Measurements from ENCODE around the gene CASP10. TPM values are rescaled to one million over a fixed set of nuclear protein-coding genes. Genes with fewer than 3 reads are reported as not detected.
A peak's percentile ranks its signal among the peaks of the same experiment; 100 is the strongest.
"Not testable (repeated sequence)": the region's sequence is repeated elsewhere in the genome, so short reads cannot be mapped to it uniquely, and the experiment has no call there.

CASP10 gene, protein sequence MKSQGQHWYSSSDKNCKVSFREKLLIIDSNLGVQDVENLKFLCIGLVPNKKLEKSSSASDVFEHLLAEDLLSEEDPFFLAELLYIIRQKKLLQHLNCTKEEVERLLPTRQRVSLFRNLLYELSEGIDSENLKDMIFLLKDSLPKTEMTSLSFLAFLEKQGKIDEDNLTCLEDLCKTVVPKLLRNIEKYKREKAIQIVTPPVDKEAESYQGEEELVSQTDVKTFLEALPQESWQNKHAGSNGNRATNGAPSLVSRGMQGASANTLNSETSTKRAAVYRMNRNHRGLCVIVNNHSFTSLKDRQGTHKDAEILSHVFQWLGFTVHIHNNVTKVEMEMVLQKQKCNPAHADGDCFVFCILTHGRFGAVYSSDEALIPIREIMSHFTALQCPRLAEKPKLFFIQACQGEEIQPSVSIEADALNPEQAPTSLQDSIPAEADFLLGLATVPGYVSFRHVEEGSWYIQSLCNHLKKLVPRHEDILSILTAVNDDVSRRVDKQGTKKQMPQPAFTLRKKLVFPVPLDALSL
- total RNA-seq (2014; rRNA removed; shearing (Covaris generic)), result 2.5 and 6.3 TPM in 2 replicates

DNA sequence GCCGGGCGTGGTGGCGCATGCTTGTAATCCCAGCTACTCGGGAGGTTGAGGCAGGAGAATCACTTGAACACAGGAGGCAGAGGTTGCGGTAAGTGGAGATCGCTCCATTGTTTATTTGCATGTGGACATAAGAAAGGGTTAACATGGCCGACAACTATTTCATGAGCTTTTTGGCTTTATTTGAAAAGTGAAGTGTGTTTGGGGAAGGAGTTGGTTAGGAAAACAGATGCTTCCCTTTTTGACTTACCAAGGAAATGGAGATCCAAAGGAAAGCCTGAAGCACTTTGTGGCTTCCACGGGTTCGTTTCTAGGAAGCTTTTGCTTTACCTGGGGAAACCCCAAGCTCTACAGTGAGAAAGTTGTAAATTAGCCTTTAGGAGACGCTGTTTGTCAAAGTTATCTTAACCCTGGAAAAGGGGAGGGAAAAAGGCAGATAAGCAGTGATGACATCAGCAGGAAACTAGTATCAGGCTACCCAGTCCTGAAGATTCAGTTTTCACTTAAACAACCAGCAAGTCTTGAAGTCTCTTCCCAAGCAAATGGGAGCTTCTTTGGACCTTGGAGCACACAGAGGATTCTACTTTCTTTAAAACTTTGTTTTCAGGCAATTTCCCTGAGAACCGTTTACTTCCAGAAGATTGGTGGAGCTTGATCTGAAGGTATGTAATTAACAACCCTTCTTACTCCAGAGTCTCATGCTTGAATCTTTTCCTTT lies at the start of gene CASP10:
Gene CASP10 (plus strand): TSS at position 492 of the 715 bp plus-strand sequence. CDS start 2,637 bp downstream, outside the sequence.
- peak; percentile 87 for DNase-seq (ENCODE audit: low spot score)

DNA sequence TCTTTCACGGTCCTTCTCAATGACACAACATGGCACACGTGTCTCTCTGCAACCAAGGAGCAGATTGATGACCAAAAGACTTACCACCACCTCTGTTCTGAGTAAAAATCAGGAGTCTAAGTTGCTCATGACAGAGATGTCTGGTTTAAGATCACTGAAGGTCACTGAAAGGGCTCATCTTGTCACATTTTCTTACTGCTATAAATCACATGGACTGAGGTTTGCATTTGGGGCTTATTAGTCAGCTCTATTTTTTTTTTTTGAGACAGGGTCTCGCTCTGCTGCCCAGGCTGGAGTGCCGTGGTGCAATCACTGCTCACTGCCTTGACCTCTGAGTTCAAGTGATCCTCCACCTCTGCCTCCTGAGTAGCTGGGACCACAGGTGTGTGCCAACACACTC lies 47.6 kb upstream of the CASP10 start:
- no peak for DNase-seq (ENCODE audit: low spot score)

DNA sequence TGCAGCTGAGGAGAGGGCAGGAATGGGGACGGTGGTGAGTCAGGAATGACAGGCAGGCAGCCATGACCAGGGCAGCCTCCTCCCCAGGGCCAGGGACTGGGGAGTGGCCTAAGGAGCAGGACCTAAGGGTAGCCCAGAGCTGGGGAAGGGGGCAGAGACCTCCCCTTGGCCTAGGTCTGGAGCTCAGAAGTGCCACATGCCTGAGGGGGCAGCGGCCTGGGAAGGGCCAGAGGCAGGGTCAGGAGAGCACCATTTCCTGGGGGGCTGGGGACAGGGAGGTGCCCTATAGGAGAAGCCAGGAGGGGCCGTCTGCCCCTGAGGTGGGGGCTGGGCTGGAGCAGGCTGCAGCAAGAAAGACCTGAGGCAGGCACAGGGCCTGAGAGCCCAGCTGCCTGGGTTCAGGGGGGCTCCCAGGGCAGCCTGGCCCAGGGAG lies 46.0 kb upstream of the CASP10 start:
- no peak for DNase-seq (ENCODE audit: low spot score)

DNA sequence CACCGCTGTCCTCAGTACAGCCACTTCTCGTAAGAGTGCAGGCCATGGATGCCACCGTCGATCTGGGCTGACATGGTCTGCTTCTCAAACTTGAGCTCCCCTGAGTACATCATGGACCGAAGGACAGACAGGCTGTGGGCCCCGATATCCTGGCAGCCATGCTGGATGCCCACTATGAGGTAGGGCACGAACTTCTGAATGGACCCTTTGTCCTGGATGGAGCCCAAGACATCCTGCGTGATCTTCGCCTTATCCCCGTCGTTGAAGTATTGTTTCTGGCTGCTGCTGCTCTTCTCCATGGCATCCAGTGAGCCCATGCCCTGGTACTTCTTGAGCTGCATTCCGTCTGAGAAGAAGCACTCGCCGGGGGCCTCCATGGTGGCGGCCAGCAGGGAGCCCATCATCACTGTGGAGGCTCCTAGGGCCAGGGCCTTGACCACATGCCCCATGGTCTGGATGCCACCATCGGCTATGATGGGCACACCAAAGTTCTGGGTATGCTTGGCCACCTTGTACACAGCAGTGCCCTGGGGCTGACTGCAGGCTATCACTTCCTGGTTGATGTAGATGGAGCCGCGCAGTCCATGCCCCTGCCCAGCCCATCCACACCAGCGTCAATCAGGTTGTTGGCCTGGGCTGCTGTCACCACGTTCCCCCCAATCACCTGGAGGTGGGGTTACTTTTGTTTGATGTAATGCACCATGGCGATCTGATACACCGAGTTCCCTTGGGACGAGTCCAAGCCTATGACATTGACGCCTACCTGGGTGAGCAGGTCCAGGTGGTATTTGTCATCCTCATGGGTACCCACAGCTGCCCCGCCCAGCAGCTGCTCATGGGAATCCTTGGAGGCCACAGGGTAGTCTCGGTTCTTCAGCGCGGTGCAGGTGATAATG lies 45.2 kb upstream of the CASP10 start:
- DNase-seq (ENCODE audit: low spot score), result no peak

DNA sequence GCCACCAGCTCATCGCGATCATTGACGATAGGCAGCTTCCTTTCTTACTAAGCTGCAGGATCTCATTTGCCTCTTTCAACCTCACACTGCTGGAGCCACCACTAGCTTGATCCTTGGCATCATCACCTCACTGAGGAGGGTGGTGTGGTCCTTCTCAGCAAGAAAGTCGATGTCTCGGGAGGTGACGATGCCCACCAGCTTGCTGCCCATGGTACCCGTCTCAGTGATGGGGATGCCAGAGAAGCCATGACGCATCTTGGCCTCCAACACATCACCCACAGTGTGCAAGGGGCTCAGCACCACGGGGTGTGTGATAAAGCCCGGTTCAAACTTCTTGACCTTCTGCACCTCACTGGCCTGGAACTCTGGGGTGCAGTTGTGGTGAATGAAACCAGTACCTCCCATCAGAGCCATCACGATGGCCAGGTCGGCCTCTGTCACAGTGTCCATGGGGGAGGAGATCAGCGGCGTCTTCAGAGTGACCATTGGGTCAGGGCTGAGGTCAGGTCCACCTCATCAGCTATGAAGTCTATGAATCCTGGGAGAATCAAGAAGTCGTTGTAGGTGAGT lies 44.5 kb upstream of the CASP10 start:
- no peak for DNase-seq (ENCODE audit: low spot score)

DNA sequence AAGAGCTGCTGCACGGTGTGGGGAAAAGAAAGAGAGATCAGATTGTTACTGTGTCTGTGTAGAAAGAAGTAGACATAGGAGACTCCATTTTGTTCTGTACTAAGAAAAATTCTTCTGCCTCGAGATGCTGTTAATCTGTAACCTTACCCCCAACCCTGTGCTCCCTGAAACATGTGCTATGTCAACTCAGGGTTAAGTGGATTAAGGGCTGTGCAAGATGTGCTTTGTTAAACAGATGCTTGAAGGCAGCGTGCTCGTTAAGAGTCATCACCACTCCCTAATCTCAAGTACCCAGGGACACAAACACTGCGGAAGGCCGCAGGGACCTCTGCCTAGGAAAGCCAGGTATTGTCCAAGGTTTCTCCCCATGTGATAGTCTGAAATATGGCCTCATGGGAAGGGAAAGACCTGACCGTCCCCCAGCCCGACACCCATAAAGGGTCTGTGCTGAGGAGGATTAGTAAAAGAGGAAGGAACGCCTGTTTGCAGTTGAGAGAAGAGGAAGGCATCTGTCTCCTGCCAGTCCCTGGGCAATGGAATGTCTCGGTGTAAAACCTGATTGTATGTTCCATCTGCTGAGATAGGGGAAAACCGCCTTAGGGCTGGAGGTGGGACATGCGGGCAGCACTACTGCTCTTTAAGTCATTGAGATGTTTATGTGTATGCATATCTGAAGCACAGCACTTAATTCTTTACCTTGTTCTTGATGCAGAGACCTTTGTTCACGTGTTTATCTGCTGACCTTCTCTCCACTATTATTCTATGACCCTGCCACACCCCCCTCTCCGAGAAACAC lies 43.8 kb upstream of the CASP10 start:
- not testable (repeated sequence) for DNase-seq (ENCODE audit: low spot score)

DNA sequence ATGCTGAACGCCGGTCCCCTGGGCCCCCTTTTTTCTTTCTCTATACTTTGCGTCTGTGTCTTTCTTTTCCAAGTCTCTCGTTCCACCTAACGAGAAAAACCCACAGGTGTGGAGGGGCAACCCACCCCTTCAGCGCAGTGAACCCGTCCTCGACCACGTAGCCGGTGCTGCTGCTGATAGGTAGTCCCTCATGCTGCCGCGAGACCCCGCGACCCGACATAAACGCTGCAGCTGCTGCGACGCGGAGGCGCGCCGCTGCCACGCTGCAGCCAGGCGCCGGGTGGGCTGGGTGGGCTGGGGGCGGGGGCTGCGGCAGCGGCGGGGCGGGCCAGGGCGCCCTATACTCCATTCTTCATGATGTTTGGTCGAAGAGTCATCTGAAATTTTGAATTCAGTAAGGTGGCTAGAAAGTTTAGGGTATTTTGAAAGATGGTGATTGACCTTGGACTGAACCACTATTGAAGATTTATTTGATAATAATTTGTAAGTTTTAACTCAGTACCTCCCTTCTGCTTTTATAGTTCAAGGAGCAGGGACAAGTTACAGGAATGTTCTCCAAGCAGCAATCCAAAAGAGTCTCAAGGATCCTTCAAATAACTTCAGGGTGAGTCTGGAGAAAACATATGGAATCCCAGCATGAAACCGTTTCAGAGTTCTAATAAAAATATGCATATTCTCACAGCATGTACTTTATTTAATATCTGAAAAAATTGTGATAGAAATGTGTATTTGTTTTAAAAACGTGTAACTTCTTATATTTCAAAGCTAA lies 42.9 kb upstream of the CASP10 start:
- DNase-seq (ENCODE audit: low spot score), result no peak

DNA sequence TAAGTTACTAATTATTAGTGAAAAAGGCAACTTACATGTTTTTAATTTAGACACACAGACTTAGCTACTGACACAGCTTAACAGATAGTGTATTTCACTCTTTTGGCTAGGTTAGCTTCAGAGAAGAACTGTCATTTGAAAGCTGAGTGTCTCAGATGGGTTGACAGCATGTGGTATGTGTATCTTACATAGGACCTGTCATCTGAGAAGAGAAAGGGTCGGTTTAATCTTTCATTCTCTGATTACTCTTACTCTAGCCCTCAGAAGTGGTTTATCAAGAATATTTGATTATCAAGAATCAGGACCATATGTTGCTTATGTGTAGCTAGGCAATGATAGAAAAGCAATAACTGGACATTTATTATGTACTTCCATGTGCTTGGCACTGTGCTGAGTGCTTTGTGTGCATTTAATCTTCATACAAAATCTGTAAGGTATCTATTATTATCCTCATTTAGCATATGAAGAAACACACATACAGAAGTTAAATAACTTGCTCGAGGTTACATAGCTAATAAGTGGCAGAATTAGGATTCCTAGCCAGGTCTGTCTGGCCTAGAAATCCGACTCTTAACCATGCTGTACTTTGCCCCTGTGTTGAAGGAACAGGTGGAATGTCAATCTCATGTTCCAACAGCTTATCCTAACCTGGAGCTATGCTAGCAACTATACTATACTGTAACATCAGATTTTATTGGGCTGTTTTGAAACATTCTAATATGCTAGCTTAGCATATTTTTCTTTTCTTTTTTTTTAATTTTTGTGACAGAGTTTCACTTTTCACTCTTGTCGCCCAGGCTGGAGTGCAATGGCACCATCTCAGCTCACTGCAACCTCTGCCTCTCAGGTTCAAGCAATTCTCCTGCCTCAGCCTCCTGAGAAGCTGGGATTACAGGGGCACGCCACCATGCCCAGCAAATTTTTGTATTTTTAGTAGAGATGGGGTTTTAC lies 38.6 kb upstream of the CASP10 start:
- no peak for DNase-seq (ENCODE audit: low spot score)

DNA sequence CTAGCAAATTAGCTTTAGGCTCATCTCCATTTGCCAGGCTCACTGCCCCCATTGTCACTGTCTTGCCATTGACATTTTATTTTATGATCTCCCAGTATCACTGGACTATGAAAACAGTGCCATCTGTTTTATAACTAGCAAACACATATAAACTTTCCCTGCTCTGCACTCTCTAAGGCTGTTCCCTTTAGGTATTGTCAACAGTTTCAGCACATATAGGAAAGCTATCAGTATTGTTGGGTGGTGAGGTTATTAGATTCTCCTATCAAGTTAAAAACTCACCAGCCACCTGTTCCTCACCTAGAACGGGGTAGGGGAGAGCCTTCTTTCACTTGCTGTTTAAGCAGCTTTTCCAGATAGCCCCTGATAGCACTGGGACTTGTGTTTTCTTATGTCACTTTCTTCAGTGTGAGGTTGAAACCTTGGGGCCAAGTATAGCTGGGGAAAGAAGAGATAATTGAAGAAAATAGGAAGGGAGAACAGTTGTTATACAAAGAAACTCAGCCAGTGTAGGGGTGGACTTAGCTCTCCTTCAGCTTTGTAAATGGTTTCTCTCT lies 34.4 kb upstream of the CASP10 start:
- DNase-seq (ENCODE audit: low spot score), result no peak

DNA sequence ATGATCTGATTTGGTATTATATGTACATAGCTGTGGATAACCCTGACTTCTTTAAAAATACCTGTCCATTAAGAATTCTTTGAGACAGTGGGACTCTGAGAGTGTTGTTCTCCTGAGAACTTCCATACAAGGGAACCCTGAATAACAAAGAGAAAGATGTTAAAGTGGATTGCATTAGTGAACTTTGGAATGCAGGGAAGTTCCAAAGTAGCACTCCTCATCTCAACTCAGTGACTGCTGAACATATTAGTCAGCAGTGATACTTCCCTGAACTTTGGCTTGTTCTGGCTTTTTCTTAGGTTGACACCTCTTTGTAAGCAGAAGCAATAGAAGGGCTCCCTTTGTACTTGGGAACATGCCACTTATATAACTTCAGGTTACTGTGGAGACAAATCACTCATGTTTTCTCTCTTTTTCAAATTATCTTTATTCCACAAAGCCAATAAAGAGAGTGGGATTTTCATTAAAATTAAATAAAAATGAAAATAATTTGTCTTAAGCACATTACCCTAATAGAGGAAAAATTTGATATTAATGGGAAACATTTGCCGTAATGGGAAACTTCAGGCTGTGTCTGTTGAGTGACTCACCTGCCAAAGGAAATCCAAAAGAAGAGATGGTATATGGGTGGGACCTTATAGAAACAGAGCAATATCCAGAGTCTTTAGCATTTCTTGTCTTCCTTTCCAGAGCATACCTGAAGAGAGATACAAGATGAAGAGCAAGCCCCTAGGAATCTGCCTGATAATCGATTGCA lies 33.7 kb upstream of the CASP10 start:
- peak; percentile 79 for DNase-seq (ENCODE audit: low spot score)

DNA sequence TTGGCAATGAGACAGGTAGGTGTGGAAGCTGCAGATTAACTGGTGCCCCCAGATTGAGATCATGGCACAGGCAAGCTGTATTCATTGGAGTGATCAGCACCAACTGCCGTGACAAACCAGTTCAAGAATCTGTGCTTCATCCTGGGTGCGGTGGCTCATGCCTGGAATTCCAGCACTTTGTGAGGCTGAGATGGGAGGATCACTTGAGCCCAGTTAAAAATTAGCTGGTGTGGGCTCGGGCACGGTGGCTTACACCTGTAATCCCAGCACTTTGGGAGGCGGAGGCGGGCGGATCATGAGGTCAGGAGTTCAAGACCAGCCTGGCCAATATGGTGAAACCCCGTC lies 33.1 kb upstream of the CASP10 start:
- peak; percentile 56 for DNase-seq (ENCODE audit: low spot score)

DNA sequence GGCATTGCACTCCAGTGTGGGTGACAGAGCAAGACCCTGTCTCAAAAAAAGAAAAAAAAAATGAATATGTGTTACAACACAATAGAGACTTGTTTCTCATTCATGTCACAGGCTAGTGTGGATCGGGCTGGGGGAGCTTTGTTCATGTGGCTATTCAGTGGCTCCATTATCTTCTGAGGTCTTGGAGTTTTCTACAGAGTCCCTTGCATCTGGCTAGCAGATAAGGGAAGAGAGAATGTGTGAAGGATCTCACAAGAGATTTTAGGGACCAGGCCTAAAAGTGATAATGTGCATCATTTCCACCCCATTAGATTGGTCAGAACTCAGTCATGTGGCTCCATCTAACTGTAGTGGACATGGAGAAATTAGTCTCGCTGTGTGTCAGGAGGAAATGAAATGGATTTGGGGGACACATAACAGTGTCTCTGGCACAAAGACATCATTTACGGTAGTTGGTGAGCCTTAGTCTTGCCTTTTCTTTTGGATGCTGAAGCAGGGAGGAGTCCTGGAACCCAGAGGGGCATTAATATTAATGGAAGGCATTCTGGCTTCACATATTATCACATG lies 32.4 kb upstream of the CASP10 start:
- DNase-seq (ENCODE audit: low spot score), result peak; percentile 13

DNA sequence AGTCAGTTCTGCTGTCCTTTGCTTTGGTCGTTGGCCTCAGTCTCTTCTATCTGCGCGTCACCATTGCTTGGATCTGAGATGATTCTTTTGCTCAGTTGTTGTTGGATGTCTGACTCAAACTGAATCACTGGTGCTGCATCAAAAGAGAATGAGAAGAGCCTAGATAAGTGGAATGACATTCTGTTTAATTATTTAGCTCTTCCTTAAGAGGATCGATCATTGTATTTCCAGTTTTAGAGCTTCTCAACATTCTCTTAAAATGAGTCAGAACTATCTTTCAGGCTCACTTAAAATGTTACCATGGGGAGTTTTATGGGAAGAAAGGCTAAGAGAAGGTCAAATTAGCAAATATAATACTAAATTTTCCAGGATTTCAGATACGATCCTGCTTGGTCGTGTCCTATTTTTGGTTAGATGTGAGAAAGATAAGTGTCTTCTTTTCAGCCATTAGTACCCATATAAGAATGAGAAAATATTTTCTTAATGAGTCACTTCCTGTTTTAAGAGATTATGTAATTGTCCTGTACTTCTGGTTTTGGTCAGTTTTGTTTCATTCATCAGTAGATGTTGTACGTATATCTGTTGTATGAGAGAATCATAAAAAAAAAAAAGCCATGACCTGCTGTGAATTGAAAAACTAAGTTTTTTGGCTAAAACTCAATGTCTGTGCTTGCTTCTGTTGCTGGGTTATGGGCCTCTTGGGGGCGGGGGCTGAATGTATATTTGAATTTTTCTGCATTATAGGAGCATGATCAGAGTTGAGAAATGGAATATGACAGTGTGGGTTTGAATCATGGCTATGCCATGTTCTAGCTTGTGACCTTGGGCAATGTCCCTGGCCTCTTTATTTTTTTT lies 31.6 kb upstream of the CASP10 start:
- DNase-seq (ENCODE audit: low spot score), result peak; percentile 66

DNA sequence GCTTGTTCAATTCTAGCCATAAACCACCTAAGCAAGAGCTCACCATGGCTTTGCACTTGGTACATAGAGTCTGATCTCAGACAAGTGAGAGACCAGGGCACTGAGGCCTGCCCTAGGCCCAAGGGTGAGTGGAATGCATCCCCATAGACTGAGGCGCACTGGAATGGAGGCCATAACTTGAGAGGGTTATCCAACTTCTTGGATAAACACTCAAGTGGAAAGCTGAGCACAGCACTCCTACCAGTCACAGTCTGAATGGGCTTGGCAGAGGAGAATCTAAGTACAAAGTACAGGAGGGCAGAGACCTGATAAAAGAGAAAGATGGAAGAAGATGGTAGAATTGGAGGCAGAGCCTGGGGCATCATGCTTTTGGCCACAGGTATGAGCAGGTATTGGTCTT lies 30.4 kb upstream of the CASP10 start:
- DNase-seq (ENCODE audit: low spot score), result no peak

DNA sequence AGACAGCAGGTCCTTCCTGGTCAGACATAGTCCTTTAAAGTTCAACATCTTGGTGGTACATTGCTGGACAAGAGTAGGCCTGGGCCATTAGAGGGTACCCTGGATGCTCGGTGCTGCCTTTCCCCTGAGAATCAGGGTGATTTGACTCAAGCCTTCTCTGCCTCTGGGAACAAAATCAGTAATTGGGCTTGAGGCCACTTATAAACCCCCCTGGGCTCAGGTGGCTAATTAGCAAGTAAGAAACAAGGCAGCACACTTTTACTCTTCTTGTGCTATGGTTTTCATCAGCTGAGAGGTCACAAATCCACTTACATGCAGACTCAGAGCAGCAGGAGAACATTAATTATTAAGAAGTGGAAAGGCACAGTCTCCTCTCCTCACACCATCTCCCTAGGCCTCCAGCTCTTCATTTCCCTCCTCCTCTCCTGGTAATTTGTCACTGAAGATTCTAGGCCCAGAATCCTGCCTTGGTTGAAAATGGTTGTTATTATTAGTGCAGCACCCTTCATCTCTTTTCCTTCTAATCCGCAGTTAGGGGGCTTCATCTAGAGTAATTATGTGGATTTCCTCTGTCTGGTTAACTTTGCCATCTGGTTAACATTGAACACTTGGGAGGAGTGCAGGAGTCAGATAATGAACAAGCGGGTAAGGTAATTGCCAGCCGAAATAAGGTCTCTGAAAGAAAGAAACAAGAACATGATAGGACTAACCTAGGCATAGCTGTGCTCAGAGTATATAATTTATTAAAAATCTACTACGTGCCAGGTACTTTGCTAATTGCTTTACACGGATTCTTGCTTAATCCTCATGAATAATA lies 29.7 kb upstream of the CASP10 start:
- DNase-seq (ENCODE audit: low spot score), result no peak

Data from HT-29 (cell line).